ENCODE measurements around the gene ATP2A3.

The ATP2A3 gene

DNA sequence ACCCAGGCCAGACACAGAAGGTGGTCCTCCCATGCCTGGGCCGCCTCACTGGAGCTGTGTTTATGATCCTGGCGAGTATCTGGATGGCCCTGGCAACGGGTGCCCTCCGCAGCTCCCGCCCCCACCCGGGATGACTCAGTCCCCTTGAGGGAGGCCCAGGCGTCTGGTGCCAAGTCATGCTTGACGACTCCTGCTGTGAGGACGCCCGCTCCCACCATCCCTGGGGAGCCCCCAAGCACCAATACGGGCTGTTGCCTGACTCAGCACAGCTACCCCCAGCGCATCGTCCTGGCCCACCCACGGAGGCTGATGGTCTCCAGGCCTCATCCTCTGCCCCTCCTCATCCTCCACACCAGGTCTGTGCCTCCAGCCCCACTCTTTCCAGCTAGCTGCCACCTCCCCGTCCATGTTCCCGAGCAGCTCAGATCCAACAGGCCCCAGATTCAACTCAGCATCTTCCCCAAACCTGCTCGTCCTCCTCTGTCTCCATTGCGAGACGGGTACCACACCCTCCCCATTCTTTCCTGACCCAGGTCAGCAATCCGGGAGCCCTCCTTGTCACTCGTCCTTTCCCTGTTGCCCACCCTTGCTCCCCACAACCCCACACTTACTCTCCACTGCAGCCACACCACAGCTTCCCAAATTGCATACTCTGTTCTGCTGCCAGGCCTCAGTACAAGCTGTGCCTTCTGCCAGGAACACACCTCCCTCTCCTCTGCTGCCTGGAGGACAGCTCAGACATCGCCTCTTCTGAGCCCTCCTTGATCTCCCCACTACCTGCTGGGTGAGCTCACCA, 74.0 kb downstream of the ATP2A3 start:
- DNase-seq: peak; percentile 57 to 74 (median 67)

- DNase-seq: no peak
Observed at GRCh38 chr17:3889325-3890012, 74.8 kb downstream of the ATP2A3 start.

DNA sequence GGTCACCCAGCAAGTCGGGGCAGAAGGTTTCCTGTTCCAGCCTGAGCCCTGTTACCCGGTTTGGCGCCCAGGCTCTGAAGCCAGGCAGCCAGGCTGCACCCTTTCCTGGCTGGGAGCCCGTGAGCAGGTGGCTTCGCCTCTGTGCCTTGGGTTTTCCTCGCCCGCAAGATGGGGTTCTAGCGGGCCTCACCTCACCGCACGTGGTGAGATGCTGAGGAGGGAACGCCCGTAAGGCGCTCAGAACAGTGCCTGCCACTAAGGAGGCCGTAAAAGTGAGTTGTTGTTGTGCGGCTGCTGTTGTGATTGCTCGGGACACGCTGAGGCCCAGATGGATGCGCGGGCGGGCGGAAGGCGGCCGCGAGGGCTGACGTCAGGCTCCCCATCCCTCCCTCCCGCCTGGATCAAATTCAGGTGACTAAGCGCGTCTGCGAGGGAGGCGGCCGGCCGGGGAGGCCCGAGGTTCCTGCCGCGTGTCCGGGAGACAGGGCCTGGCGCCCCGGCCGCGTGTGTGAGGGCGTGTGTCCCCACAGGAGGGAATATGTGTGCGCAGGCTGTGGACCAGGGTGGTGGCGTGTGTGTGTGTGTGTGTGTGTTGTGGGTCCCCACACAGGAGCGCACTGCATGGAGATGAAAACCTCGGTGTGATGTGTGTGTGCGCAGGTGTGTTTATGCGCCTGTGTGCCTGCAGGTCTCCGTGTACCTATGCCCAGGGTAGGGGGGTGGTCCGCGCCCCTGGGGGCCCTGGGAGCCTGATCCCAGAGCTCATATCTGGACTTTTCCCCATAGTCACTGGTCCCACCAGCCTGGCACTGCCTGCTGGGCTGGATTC, 75.7 kb downstream of the ATP2A3 start:
- no peak for DNase-seq

GRCh38 chr17:3887804-3888203, 76.4 kb downstream of the ATP2A3 start:
- peak in 1 of 4 experiments; percentile 23 for DNase-seq

GRCh38 chr17:3887394-3887793, 76.8 kb downstream of the ATP2A3 start:
- DNase-seq: no peak

DNA sequence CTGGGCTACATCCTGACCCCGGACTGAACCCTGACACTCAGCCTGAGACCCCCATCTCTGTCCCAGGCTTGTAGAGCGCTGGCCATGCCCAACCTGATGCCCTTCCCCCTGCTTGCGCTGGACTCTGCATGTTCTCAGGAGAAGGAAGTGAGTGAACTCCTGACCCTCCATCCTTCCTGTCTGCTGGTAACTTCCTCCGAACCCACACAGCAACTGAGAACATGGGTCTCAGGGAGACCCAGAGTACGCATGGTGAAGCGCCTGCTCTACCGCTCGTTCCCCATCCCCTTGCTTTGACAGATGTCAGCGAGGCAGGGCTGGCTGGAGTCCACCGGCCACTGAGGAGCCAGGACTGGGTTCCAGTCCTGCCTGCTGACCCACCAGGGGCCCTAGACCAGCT, 77.5 kb downstream of the ATP2A3 start:
- peak; percentile 79 to 89 (median 86) for DNase-seq

DNA sequence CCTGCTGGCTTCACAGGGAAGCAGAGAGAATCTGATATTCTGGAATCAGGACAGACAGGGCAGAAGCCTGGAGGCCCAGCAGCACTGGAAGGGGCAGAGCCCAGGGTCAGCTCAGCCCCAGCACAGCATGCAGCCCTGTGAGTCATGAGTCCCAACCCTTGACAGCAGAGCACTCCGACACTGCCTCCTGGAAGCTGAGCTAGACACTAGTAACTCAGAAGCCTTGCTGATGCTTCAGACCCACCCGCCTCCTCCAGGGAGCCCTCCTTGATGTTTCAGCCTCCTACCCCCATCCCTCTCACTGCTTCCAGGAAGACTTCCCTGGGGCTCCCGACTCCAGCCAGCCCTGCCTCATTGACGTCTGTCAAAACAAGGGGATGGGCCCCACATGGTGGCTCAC, 78.3 kb downstream of the ATP2A3 start:
- DNase-seq: peak in 3 of 4 experiments; percentile 46 to 50 (median 48)

GRCh38 chr17:3885271-3885670, 79.0 kb downstream of the ATP2A3 start:
- DNase-seq: no peak

DNA sequence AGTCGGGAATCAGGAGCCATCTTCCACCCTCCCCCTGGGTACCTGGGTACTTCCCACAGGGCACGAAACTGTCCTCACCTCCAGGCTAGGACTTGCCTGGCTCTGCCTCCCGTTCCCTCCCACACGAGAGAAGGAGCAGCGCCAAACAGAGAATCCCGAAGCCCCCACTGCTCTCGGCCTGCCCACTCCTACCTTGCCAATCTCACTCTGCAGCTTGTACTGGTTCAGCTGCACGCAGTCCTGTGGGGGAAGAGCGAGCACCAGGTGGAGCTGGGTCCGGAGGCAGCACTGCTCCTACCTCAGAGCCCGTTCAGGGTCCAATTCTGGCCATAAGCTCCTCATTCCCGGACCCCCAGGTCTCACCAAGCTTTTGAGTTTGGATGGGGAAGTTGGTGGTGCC, 80.0 kb downstream of the ATP2A3 start:
- no peak for DNase-seq

DNA sequence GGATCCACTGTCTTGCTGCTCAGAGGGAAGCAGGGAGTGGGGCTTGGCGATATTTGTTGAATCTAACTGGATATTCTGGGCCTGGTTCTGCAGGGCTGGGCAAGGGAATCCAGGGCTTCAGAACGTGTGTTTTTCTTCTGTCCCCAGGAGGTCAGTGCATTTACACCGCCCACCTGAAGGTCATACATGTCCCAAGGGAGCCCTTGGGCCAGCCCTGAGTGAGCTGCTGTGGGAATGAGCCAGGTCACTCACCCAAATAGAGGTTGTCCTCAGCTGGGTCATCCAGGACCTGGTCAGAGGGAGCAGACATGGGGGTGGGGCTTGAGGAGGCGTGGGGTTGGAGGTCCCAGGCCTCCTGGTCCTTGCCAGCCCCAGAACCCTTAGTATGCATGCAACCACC, 82.0 kb downstream of the ATP2A3 start:
- no peak for DNase-seq

- DNase-seq: no peak
Observed at GRCh38 chr17:3880983-3881382, 83.3 kb downstream of the ATP2A3 start.

DNA sequence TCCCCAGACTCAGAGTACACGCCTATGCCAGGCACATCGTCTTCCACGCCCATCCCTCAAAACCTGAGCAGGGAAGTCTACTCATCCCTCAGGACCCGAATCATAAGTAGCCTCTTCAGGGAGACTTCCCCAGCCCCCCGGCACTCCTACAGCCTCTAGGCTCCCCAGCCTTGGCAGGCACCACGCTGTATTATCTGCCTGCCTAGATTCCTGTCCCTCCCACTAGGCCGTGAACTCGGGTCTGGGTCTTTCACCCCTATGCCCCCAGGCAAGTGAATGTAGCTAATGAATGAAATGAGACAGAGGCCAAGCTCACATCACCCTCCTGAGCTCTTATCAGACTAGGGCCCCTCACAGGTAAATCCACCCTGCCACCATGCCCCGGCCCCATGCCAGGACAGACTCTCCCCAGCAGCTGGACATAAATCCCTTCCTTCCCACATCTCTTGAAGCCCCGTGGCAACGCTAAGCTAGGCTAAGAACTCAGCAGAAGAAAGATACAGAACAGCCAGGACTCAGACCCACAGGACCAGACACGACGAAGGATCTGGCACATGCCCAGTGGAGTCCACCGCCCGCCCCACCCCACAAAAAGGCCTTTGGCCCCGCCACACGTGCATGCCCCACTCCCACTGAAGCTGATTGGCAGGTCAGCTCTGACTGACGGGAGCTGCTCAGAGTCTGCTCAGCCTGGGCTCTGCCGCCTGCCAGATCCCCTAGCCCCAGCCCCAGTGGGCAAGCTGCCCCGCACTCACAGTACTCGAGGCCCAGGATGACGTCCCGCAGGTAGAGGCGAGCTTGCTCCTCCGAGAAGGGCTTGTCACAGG, 84.4 kb downstream of the ATP2A3 start:
- no peak for DNase-seq

DNA sequence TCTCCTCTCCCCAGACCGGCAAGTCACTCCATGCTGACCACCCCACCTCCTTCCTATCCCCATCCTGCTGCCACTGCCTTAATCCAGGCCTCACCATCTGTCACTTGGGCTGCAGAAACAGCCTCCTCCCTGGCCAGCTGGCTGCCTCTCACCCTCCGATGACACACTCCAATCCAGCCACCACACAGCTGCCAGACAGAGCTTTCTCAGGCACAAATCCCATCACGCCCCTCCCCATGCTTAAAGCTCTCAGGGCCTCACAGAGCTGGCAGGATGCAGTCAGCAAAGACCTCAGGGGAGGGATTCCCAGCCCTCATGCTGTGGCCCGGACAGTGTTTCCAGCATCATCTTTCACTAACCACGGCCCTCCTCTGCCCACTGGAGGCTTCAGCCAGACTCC, 85.1 kb downstream of the ATP2A3 start:
- no peak for DNase-seq

DNA sequence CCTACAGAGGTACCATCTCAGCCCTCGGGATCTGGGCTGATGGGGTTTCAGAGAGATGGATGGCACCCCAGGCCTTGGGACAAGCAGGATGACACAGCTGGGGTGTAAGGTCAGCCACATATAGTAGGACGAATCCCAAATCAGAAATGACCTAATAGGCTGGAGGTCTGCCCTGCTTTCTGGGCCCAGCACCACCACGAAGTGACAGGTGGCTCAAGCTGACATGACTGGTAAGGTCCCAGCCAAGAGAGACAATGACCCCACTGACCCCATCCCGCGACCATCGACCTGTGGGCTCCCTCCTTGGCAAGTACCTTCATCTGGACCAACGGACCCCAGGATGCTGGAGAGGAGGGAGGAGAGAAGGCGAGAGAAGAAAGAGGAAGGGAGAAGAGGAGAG, 87.0 kb downstream of the ATP2A3 start:
- DNase-seq: no peak

GRCh38 chr17:3875317-3875716, 88.9 kb downstream of the ATP2A3 start:
- DNase-seq: no peak

Data from suppressor macrophage (primary cell).